AG04449 (cell line): ENCODE data around the gene BCAS1.

Experiments used
- CTCF ChIA-PET: fragments of 350-600 bp; formaldehyde crosslinking; extraction: SDS; loops from one replicate; lab custom pipeline; 2021; ENCODE audit warnings: antibody characterized with exemption; lab: Yijun Ruan, JAX
- POLR2A ChIA-PET: fragments of 400-600, 350-600 bp; formaldehyde crosslinking; extraction: SDS; loops from one replicate; lab custom pipeline; 2020; ENCODE audit warnings: antibody characterized with exemption, inconsistent platforms; lab: Yijun Ruan, JAX
- DNase-seq: peaks from one replicate; pipeline ENCODE4 v3.0.0-alpha.2; 2010; ENCODE audit warnings: low read depth, low spot score
- H3K4me3 ChIP-seq: 2 replicates; pipeline ENCODE4 v1.5.1; 2011; ENCODE audit warnings: low read depth, mild to moderate bottlenecking, control low read depth, low read length
- CTCF ChIP-seq: IDR thresholded peaks from one replicate; pipeline ENCODE4 v1.5.1; 2011; ENCODE audit warnings: mild to moderate bottlenecking, moderate library complexity, low read length, control low read depth, inconsistent platforms; ENCODE audit not compliant: insufficient read depth; ENCODE audit errors: missing control alignments

BCAS1 gene

GRCh38 chr20:54027704-54028103 lies 42.7 kb downstream of the BCAS1 start:
- no peak for DNase-seq
- no peak for TF ChIP-seq CTCF
- POLR2A ChIA-PET, result no interaction called here
- no peak overlapping the region for H3K4me3 ChIP-seq
- CTCF ChIA-PET, result interaction anchor here (1.1 kb wide), 1 partner anchor 34 kb away, joined by 3 read pairs; no protein-coding TSS in a partner anchor

- no peak for DNase-seq
- no peak overlapping the region for H3K4me3 ChIP-seq
- ChIA-PET CTCF (no interaction called here), POLR2A (no interaction called here)
- no peak for TF ChIP-seq CTCF
Measured at GRCh38 chr20:54026295-54027064, 43.9 kb downstream of the BCAS1 start.

GRCh38 chr20:54025251-54025771 lies 45.1 kb downstream of the BCAS1 start:
- no peak for DNase-seq
- no peak for TF ChIP-seq CTCF
- ChIA-PET POLR2A (no interaction called here), CTCF (no interaction called here)
- no peak overlapping the region for H3K4me3 ChIP-seq

- ChIA-PET CTCF (no interaction called here), POLR2A (no interaction called here)
- no peak for TF ChIP-seq CTCF
- H3K4me3 ChIP-seq, result no peak overlapping the region
- DNase-seq, result no peak
Measured at GRCh38 chr20:54023406-54023805, 47.0 kb downstream of the BCAS1 start.

GRCh38 chr20:54021446-54022235 lies 48.8 kb downstream of the BCAS1 start:
- TF ChIP-seq CTCF, result no peak
- POLR2A ChIA-PET, result no interaction called here
- H3K4me3 ChIP-seq, result no peak overlapping the region
- CTCF ChIA-PET, result no interaction called here
- no peak for DNase-seq

GRCh38 chr20:54020868-54021267 lies 49.5 kb downstream of the BCAS1 start:
- TF ChIP-seq CTCF, result no peak
- ChIA-PET POLR2A (no interaction called here), CTCF (no interaction called here)
- no peak overlapping the region for H3K4me3 ChIP-seq
- no peak for DNase-seq
